Measurements from ENCODE around the gene EXD3.

The EXD3 gene

GRCh38 chr9:137295238-137295811 is 127.6 kb downstream of the EXD3 start:
- peak; percentile 55 for TF ChIP-seq CTCF (IDR thresholded peaks at IDR 0.05; ENCODE audit: insufficient read depth, missing control alignments)
- DNase-seq (ENCODE audit: insufficient read length, low spot score) (peak; percentile 94), FAIRE-seq (no peak)

GRCh38 chr9:137294681-137295237 is 128.2 kb downstream of the EXD3 start:
- DNase-seq (ENCODE audit: insufficient read length, low spot score) (no peak), FAIRE-seq (no peak)
- TF ChIP-seq CTCF (IDR thresholded peaks at IDR 0.05; ENCODE audit: insufficient read depth, missing control alignments): no peak

GRCh38 chr9:137294091-137294680 is 128.8 kb downstream of the EXD3 start:
- FAIRE-seq (no peak), DNase-seq (ENCODE audit: insufficient read length, low spot score) (no peak)
- TF ChIP-seq CTCF (IDR thresholded peaks at IDR 0.05; ENCODE audit: insufficient read depth, missing control alignments): no peak

GRCh38 chr9:137293482-137294090 is 129.4 kb downstream of the EXD3 start:
- DNase-seq (ENCODE audit: insufficient read length, low spot score) (no peak), FAIRE-seq (no peak)
- no peak for TF ChIP-seq CTCF (IDR thresholded peaks at IDR 0.05; ENCODE audit: insufficient read depth, missing control alignments)

- no peak for FAIRE-seq
- no peak for DNase-seq (ENCODE audit: insufficient read length, low spot score)
- no peak for TF ChIP-seq CTCF (IDR thresholded peaks at IDR 0.05; ENCODE audit: insufficient read depth, missing control alignments)
These were observed 129.9 kb downstream of the EXD3 start for GRCh38 chr9:137293094-137293481.

GRCh38 chr9:137286975-137287383 is 136.0 kb downstream of the EXD3 start:
- peak; percentile 59 for TF ChIP-seq CTCF (IDR thresholded peaks at IDR 0.05; ENCODE audit: insufficient read depth, missing control alignments)
- FAIRE-seq: no peak
- no peak for DNase-seq (ENCODE audit: insufficient read length, low spot score)
